ENCODE results near the gene TRIM28.
A peak's percentile ranks its signal among the peaks of the same experiment; 100 is the strongest.
"Not testable (repeated sequence)": the region's sequence is repeated elsewhere in the genome, so short reads cannot be mapped to it uniquely, and the experiment has no call there.

The TRIM28 gene

DNA sequence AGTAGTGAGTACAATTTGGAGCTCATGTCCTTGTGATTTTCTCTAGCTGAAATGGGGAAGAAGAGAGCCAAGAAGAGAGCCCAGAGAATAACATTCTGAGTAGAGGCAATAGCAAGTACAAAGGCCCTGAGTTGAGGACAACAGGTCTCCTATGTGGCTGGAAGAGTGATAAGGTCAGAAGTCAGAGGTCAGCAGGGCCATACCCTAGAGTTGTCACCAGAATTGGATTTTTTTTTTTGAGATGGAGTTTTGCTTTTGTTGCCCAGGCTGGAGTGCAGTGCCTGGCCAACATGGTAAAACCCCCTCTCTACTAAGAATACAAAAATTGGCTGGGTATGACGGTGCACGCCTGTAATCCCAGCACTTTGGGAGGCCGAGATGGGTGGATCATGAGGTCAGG, 8.0 kb upstream of the TRIM28 start:
- H2AK5ac ChIP-seq (ENCODE audit: low read length): no peak overlapping the region
- peaks cover 2% of the 10 kb centered on the region for H3K9me3 ChIP-seq (ENCODE audit: insufficient read depth, low read depth, low read length)
- no peak overlapping the region for H4K8ac ChIP-seq (ENCODE audit: low read depth, low read length)
- H3K79me1 ChIP-seq (ENCODE audit: low read length): peaks cover 7% of the 10 kb centered on the region
- H2BK5ac ChIP-seq (ENCODE audit: low read depth, low read length, poor library complexity): no peak overlapping the region
- H2BK120ac ChIP-seq (ENCODE audit: insufficient read depth, low read length, poor library complexity): no peak overlapping the region
- H2AFZ ChIP-seq (ENCODE audit: insufficient read depth, low read length, poor library complexity): no peak overlapping the region
- no peak for DNase-seq
- no peaks in the 10 kb centered on the region for H3K36me3 ChIP-seq (ENCODE audit: control insufficient read depth in 1 of 2, insufficient read depth in 2 of 2, low read length in 2 of 2)
- no peak overlapping the region for H3K23ac ChIP-seq (ENCODE audit: low read length)
- no peak overlapping the region for H3K9ac ChIP-seq (ENCODE audit: low read length)
- H2BK12ac ChIP-seq (ENCODE audit: low read length): no peak overlapping the region
- no peak overlapping the region for H3K27ac ChIP-seq (ENCODE audit: low read depth, low read length)
- peaks cover 0 to 6% of the 10 kb centered on the region in 2 experiments for H3K4me1 ChIP-seq (ENCODE audit: control insufficient read depth in 1 of 2, insufficient read depth in 2 of 2, low read length in 2 of 2)
- H3K4ac ChIP-seq (ENCODE audit: low read depth, low read length): no peak overlapping the region
- no CpG with 5 or more reads among the region's 3 CpGs for WGBS (ENCODE audit: extremely low coverage, insufficient coverage, insufficient read length)
- no peak overlapping the region for H3K4me3 ChIP-seq (ENCODE audit: low read depth, low read length)
- no peak overlapping the region for H3K18ac ChIP-seq (ENCODE audit: low read length)
- peaks cover 3% of the 10 kb centered on the region for H3K79me2 ChIP-seq (ENCODE audit: control insufficient read depth, insufficient read depth, low read length, poor library complexity)
- H4K91ac ChIP-seq (ENCODE audit: low read depth, low read length): no peak overlapping the region
- H3K4me2 ChIP-seq (ENCODE audit: low read length): no peak overlapping the region
- no peak overlapping the region for H4K12ac ChIP-seq (ENCODE audit: low read depth, low read length)
- peaks cover 4% of the 10 kb centered on the region for H3K27me3 ChIP-seq (ENCODE audit: insufficient read depth, low read length)
- no peak overlapping the region for H3K14ac ChIP-seq (ENCODE audit: low read length)

DNA sequence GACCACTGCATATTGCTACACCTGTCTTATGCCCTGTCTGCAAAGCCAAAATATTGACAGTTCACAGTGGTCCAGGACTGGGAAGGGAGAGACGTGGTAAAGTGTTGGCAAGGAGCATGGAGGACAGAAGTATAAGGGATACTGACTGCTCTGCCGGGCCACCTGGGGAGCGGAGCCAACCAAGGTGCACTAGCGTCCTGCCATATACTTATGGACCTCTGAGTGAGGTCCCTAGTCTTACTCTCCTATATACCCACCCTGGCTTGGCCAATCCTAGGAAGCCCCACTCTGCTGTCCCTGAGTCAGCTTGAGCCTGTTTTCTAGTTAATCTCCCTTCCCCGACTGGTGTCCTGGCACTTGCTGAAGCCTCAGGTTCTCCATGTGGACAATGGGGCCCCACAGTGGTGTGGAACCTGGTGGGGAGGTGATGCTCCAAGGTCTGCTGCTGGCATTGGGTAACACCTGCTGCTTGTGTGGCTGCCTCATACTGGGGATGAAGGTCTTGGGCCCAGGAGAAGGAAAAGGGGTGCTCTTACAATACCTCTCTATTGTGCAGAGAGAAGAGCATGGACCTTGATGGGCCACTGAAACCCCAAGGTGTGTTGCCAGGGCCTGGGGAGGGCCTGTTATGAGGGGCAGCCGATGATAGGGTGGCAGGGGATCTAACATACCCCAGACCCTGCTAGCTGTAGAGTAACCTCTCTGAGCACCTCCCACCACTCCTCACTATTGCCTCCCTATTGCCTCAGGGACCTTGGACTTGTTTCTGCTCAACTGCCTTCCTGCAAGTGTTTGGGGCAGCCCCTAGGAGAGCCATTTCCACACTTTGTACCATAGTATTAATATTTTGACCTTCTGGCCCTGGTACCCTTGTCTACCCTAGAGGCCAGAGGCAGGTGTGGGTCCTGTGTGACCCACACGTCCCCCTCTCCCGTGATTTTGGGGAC, 6.7 kb upstream of the TRIM28 start:
- no peak overlapping the region for H3K18ac ChIP-seq (ENCODE audit: low read length)

DNA sequence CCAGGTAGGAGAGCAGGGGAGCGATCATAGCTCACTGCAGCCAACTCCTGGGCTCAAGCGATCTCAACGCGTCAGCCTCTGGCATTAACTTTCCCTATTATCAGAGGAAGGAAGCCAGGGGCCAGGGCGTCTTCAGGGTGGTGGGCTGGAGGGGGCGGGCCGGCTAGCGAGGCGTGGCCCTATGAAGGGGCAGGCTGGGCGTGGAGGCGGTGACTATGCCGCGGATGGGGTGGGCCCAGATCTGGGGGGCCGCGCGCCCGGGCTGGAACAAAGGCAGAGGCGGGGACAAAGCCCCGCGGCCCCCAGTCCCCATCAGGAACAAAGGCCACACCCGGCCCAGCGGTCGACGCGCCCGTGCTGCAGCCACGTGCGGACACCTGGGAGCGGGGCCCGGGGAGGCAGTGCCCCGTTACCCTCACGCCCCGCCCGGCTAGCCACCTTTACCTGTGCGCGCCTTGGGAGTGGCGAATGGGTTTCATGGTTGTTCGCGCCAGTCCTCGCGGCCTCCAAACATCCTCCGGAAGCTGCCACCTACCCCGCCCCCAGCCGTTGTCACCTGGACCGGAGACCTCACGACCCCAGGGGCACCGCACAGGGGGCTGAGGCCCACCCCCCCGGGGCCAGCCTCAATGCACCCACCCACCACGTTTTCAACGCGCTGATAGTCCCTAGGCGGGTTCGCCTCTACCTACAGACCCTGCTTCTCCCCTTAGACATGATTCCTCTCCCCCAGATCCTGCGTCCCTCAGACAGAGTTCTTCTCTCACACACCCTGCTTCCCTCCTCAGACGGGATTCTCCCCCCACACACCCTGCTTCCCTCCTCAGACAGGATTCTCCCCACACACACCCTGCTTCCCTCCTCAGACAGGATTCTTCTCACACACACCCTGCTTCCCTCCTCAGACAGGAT, 5.4 kb upstream of the TRIM28 start:
- peak overlapping the region; percentile 96 for H3K14ac ChIP-seq (ENCODE audit: low read length)
- H3K9ac ChIP-seq (ENCODE audit: low read length): peak overlapping the region; percentile 83
- peaks cover 4% of the 10 kb centered on the region for H3K27me3 ChIP-seq (ENCODE audit: insufficient read depth, low read length)
- H2BK5ac ChIP-seq (ENCODE audit: low read depth, low read length, poor library complexity): peak overlapping the region; percentile 61
- H3K9me3 ChIP-seq (ENCODE audit: insufficient read depth, low read depth, low read length): peaks cover 2% of the 10 kb centered on the region
- peaks cover 3% of the 10 kb centered on the region for H3K79me2 ChIP-seq (ENCODE audit: control insufficient read depth, insufficient read depth, low read length, poor library complexity)
- peaks cover 0 to 8% of the 10 kb centered on the region in 2 experiments for H3K4me1 ChIP-seq (ENCODE audit: control insufficient read depth in 1 of 2, insufficient read depth in 2 of 2, low read length in 2 of 2)
- peak in 1 of 2 donors; percentile 40 for DNase-seq
- WGBS (ENCODE audit: extremely low coverage, insufficient coverage, insufficient read length): no CpG with 5 or more reads among the region's 55 CpGs
- no peaks in the 10 kb centered on the region for H3K36me3 ChIP-seq (ENCODE audit: control insufficient read depth in 1 of 2, insufficient read depth in 2 of 2, low read length in 2 of 2)
- H4K12ac ChIP-seq (ENCODE audit: low read depth, low read length): peak overlapping the region; percentile 96
- H3K23ac ChIP-seq (ENCODE audit: low read length): no peak overlapping the region
- H2BK120ac ChIP-seq (ENCODE audit: insufficient read depth, low read length, poor library complexity): peak overlapping the region; percentile 88
- peak overlapping the region; percentile 93 for H3K18ac ChIP-seq (ENCODE audit: low read length)
- peak overlapping the region; percentile 81 for H2AK5ac ChIP-seq (ENCODE audit: low read length)
- H3K27ac ChIP-seq (ENCODE audit: low read depth, low read length): peak overlapping the region; percentile 59
- peak overlapping the region; percentile 92 for H2AFZ ChIP-seq (ENCODE audit: insufficient read depth, low read length, poor library complexity)
- H3K4ac ChIP-seq (ENCODE audit: low read depth, low read length): peak overlapping the region; percentile 83
- H4K91ac ChIP-seq (ENCODE audit: low read depth, low read length): peak overlapping the region; percentile 95
- no peak overlapping the region for H2BK12ac ChIP-seq (ENCODE audit: low read length)
- H3K79me1 ChIP-seq (ENCODE audit: low read length): peaks cover 11% of the 10 kb centered on the region
- H3K4me3 ChIP-seq (ENCODE audit: low read depth, low read length): peak overlapping the region; percentile 64
- peak overlapping the region; percentile 95 for H4K8ac ChIP-seq (ENCODE audit: low read depth, low read length)
- peak overlapping the region; percentile 74 for H3K4me2 ChIP-seq (ENCODE audit: low read length)

More for the DNA sequence above, 6.7 kb upstream of the TRIM28 start:
- no peak overlapping the region for H3K27ac ChIP-seq (ENCODE audit: low read depth, low read length)
- H3K23ac ChIP-seq (ENCODE audit: low read length): no peak overlapping the region
- H2BK120ac ChIP-seq (ENCODE audit: insufficient read depth, low read length, poor library complexity): no peak overlapping the region
- H3K9me3 ChIP-seq (ENCODE audit: insufficient read depth, low read depth, low read length): peaks cover 2% of the 10 kb centered on the region
- H4K8ac ChIP-seq (ENCODE audit: low read depth, low read length): no peak overlapping the region
- H2BK5ac ChIP-seq (ENCODE audit: low read depth, low read length, poor library complexity): no peak overlapping the region
- H3K79me2 ChIP-seq (ENCODE audit: control insufficient read depth, insufficient read depth, low read length, poor library complexity): peaks cover 3% of the 10 kb centered on the region
- peaks cover 0 to 6% of the 10 kb centered on the region in 2 experiments for H3K4me1 ChIP-seq (ENCODE audit: control insufficient read depth in 1 of 2, insufficient read depth in 2 of 2, low read length in 2 of 2)
- H3K14ac ChIP-seq (ENCODE audit: low read length): no peak overlapping the region
- no peak overlapping the region for H3K4me2 ChIP-seq (ENCODE audit: low read length)
- no peak overlapping the region for H4K12ac ChIP-seq (ENCODE audit: low read depth, low read length)
- no peak overlapping the region for H2AFZ ChIP-seq (ENCODE audit: insufficient read depth, low read length, poor library complexity)
- H2BK12ac ChIP-seq (ENCODE audit: low read length): no peak overlapping the region
- H2AK5ac ChIP-seq (ENCODE audit: low read length): no peak overlapping the region
- no CpG with 5 or more reads among the region's 8 CpGs for WGBS (ENCODE audit: extremely low coverage, insufficient coverage, insufficient read length)
- no peak overlapping the region for H3K4me3 ChIP-seq (ENCODE audit: low read depth, low read length)
- DNase-seq: no peak
- H3K79me1 ChIP-seq (ENCODE audit: low read length): peaks cover 7% of the 10 kb centered on the region
- no peak overlapping the region for H3K4ac ChIP-seq (ENCODE audit: low read depth, low read length)
- H3K36me3 ChIP-seq (ENCODE audit: control insufficient read depth in 1 of 2, insufficient read depth in 2 of 2, low read length in 2 of 2): no peaks in the 10 kb centered on the region
- H3K27me3 ChIP-seq (ENCODE audit: insufficient read depth, low read length): peaks cover 4% of the 10 kb centered on the region
- H3K9ac ChIP-seq (ENCODE audit: low read length): no peak overlapping the region
- H4K91ac ChIP-seq (ENCODE audit: low read depth, low read length): no peak overlapping the region

DNA sequence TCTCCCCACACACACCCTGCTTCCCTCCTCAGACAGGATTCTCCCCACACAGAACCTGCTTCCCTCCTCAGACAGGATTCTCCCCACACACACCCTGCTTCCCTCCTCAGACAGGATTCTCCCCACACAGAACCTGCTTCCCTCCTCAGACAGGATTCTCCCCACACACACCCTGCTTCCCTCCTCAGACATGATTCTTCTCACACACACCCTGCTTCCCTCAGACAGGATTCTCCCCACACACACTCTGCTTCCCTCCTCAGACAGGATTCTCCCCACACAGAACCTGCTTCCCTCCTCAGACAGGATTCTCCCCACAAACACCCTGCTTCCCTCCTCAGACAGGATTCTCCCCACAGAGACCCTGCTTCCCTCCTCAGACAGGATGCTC, 4.7 kb upstream of the TRIM28 start:
- H3K4me3 ChIP-seq (ENCODE audit: low read depth, low read length); H3K27me3 ChIP-seq (ENCODE audit: insufficient read depth, low read length); H4K12ac ChIP-seq (ENCODE audit: low read depth, low read length); DNase-seq; H2AK5ac ChIP-seq (ENCODE audit: low read length); H2BK120ac ChIP-seq (ENCODE audit: insufficient read depth, low read length, poor library complexity); H2AFZ ChIP-seq (ENCODE audit: insufficient read depth, low read length, poor library complexity); H3K9me3 ChIP-seq (ENCODE audit: insufficient read depth, low read depth, low read length); H4K8ac ChIP-seq (ENCODE audit: low read depth, low read length); H3K27ac ChIP-seq (ENCODE audit: low read depth, low read length); H2BK5ac ChIP-seq (ENCODE audit: low read depth, low read length, poor library complexity); H3K4me2 ChIP-seq (ENCODE audit: low read length); H4K91ac ChIP-seq (ENCODE audit: low read depth, low read length); H3K4me1 ChIP-seq (ENCODE audit: control insufficient read depth in 1 of 2, insufficient read depth in 2 of 2, low read length in 2 of 2); H3K79me2 ChIP-seq (ENCODE audit: control insufficient read depth, insufficient read depth, low read length, poor library complexity); H3K9ac ChIP-seq (ENCODE audit: low read length); H3K23ac ChIP-seq (ENCODE audit: low read length); H3K36me3 ChIP-seq (ENCODE audit: control insufficient read depth in 1 of 2, insufficient read depth in 2 of 2, low read length in 2 of 2); H3K14ac ChIP-seq (ENCODE audit: low read length); H3K4ac ChIP-seq (ENCODE audit: low read depth, low read length); H3K18ac ChIP-seq (ENCODE audit: low read length); H2BK12ac ChIP-seq (ENCODE audit: low read length): not testable (repeated sequence)
- H3K79me1 ChIP-seq (ENCODE audit: low read length): peaks cover 16% of the 10 kb centered on the region

All from trophoblast cell (in vitro differentiated cells and primary cell).